HepG2 (cell line): Measurements from ENCODE around the gene BATF. TPM values are rescaled to one million over a fixed set of nuclear protein-coding genes. Genes with fewer than 3 reads are reported as not detected.

Experiments used
- ARNTL ChIP-seq: sonication (generic); formaldehyde crosslinking; IDR thresholded peaks from 2 replicates; pipeline ENCODE4 v1.4.0; 2020; ENCODE audit warnings: mild to moderate bottlenecking, missing genetic modification reagents
- ATM ChIP-seq: fragments of 450-650 bp; IDR thresholded peaks from 2 replicates; pipeline ENCODE4 v1.7.1; 2017; ENCODE audit warnings: mild to moderate bottlenecking, borderline replicate concordance
- ATRX ChIP-seq: sonication (generic); formaldehyde crosslinking; IDR thresholded peaks from 2 replicates; pipeline ENCODE4 v1.4.0; 2020; ENCODE audit warnings: missing genetic modification reagents, borderline replicate concordance
- HOXA3 ChIP-seq: sonication (generic); formaldehyde crosslinking; IDR thresholded peaks from 2 replicates; pipeline ENCODE4 v1.5.0; 2020; ENCODE audit warnings: missing genetic modification reagents
- ISX ChIP-seq: sonication (generic); formaldehyde crosslinking; conservative IDR thresholded peaks from 2 replicates; pipeline ENCODE4 v1.5.0; 2020; ENCODE audit warnings: missing genetic modification reagents
- KDM5A ChIP-seq: fragments of 200-600 bp; sonication (generic); IDR thresholded peaks from 2 replicates; pipeline ENCODE4 v1.7.0; 2018; ENCODE audit warnings: antibody characterized with exemption, mild to moderate bottlenecking, low read length, borderline replicate concordance
- KLF16 ChIP-seq, 2 experiments: sonication (generic) in 1 of 2; formaldehyde crosslinking in 1 of 2; IDR thresholded peaks; 2 replicates each; pipeline versions ENCODE4 v1.6.1 to v1.8.0; 2016 to 2023; ENCODE audit warnings: missing genetic modification reagents in 2 of 2, missing compliant biosample characterization in 1 of 2
- NR2F2 ChIP-seq: IDR thresholded peaks from 2 replicates; pipeline ENCODE4 v1.6.1; 2012; ENCODE audit warnings: low read depth, inconsistent platforms, borderline replicate concordance
- PCBP1 ChIP-seq: fragments of 200-400 bp; formaldehyde crosslinking; IDR thresholded peaks from 2 replicates; pipeline ENCODE4 v1.6.1; 2017; ENCODE audit warnings: mild to moderate bottlenecking, low read depth, low read length, borderline replicate concordance
- PTBP1 ChIP-seq: fragments of 200-400 bp; formaldehyde crosslinking; IDR thresholded peaks from 2 replicates; pipeline ENCODE4 v1.6.1; 2018; ENCODE audit warnings: low read length, low read depth; ENCODE audit not compliant: poor library complexity, severe bottlenecking
- RBFOX2 ChIP-seq: fragments of 200-400 bp; formaldehyde crosslinking; IDR thresholded peaks from 2 replicates; pipeline ENCODE4 v1.6.1; 2017; ENCODE audit warnings: low read depth, mild to moderate bottlenecking, low read length
- REPIN1 ChIP-seq: sonication (generic); formaldehyde crosslinking; IDR thresholded peaks from 2 replicates; pipeline ENCODE4 v1.8.0; 2022; ENCODE audit warnings: missing genetic modification reagents, low read depth, mild to moderate bottlenecking, borderline replicate concordance
- SALL1 ChIP-seq: sonication (generic); formaldehyde crosslinking; IDR thresholded peaks from 2 replicates; pipeline ENCODE4 v1.8.0; 2022; ENCODE audit warnings: mild to moderate bottlenecking, missing genetic modification reagents
- SETDB1 ChIP-seq: sonication (generic); formaldehyde crosslinking; IDR thresholded peaks from 2 replicates; pipeline ENCODE4 v1.5.1; 2020; ENCODE audit warnings: missing genetic modification reagents, mild to moderate bottlenecking, borderline replicate concordance
- SOX5 ChIP-seq: IDR thresholded peaks from 2 replicates; pipeline ENCODE4 v1.6.1; 2016; ENCODE audit warnings: borderline replicate concordance
- TGIF2 ChIP-seq: IDR thresholded peaks from 2 replicates; pipeline ENCODE4 v1.6.1; 2016; ENCODE audit warnings: control low read depth, missing compliant biosample characterization
- ZNF318 ChIP-seq: sonication (generic); formaldehyde crosslinking; IDR thresholded peaks from 2 replicates; pipeline ENCODE4 v1.4.0; 2020; ENCODE audit warnings: mild to moderate bottlenecking, missing genetic modification reagents
- ZNF331 ChIP-seq: sonication (generic); formaldehyde crosslinking; IDR thresholded peaks from 2 replicates; pipeline ENCODE4 v1.4.0; 2020; ENCODE audit warnings: missing genetic modification reagents
- polyA plus RNA-seq, 8 experiments: library from polyadenylated mRNA; depleted of rRNA in 3 of 8; stranded (reverse) in 7 of 8; unstranded in 1 of 8; fragments of >200 nt; fragmentation: Illumina TruSeq in 4 of 8; extraction: Trizol in 4 of 8; gene quantifications; 2 replicates each; pipeline versions ENCODE4 v1.2.1 to v1.2.3, GENCODE V29; 2011 to 2016; ENCODE audit warnings: low read depth in 4 of 8, missing spikeins in 1 of 8, mixed read lengths in 1 of 8; ENCODE audit not compliant: insufficient read depth in 1 of 8
- total RNA-seq, 5 experiments: library from RNA; depleted of rRNA; stranded (reverse); fragments of >200 nt; fragmentation: Illumina TruSeq; extraction: Trizol; gene quantifications; 2 replicates each; pipeline ENCODE4 v1.2.3, GENCODE V29; 2016; ENCODE audit warnings: low read depth in 1 of 5
- TF ChIP-seq, protein P1 (sequence below): sonication (generic); formaldehyde crosslinking; IDR thresholded peaks from 2 replicates; pipeline ENCODE4 v1.4.0; 2020; ENCODE audit warnings: low read depth, mild to moderate bottlenecking, missing genetic modification reagents
- TF ChIP-seq, protein P2 (sequence below): sonication (generic); formaldehyde crosslinking; IDR thresholded peaks from 2 replicates; pipeline ENCODE4 v1.4.0; 2020; ENCODE audit warnings: missing genetic modification reagents, borderline replicate concordance

BATF gene
- total and polyA plus RNA-seq, 2 of the 13 experiments (the other 11 are each of a cell fraction or from before 2014, with no cell fraction given): 0.22 to 0.37 TPM

- TF ChIP-seq ZNF318 (CRISPR knock-in tag): no peak
- TF ChIP-seq, protein P1, sequence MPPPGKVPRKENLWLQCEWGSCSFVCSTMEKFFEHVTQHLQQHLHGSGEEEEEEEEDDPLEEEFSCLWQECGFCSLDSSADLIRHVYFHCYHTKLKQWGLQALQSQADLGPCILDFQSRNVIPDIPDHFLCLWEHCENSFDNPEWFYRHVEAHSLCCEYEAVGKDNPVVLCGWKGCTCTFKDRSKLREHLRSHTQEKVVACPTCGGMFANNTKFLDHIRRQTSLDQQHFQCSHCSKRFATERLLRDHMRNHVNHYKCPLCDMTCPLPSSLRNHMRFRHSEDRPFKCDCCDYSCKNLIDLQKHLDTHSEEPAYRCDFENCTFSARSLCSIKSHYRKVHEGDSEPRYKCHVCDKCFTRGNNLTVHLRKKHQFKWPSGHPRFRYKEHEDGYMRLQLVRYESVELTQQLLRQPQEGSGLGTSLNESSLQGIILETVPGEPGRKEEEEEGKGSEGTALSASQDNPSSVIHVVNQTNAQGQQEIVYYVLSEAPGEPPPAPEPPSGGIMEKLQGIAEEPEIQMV (CRISPR knock-in tag): no peak
- no peak for TF ChIP-seq SETDB1 (CRISPR knock-in tag)
- peak; percentile 46; the same call in 1 of the 2 replicates for TF ChIP-seq TGIF2 (CRISPR knock-in tag)
- TF ChIP-seq ATRX (CRISPR knock-in tag): no peak
- TF ChIP-seq ISX (CRISPR knock-in tag): no peak
- TF ChIP-seq REPIN1 (CRISPR knock-in tag): 0 out of 2 replicates have a peak, but pooled peaks have one; percentile 33
- no peak for TF ChIP-seq HOXA3
- no peak for TF ChIP-seq RBFOX2
- TF ChIP-seq ATM: no peak
- peak; percentile 43; the same call in 1 of the 2 replicates for TF ChIP-seq SALL1 (CRISPR knock-in tag)
- TF ChIP-seq SOX5 (CRISPR knock-in tag): peak; percentile 70; the same call in 1 of the 2 replicates
- no peak for TF ChIP-seq KLF16 (CRISPR knock-in tag; IDR thresholded peaks at IDR 0.05)
- no peak for TF ChIP-seq PTBP1
- TF ChIP-seq, protein P2, sequence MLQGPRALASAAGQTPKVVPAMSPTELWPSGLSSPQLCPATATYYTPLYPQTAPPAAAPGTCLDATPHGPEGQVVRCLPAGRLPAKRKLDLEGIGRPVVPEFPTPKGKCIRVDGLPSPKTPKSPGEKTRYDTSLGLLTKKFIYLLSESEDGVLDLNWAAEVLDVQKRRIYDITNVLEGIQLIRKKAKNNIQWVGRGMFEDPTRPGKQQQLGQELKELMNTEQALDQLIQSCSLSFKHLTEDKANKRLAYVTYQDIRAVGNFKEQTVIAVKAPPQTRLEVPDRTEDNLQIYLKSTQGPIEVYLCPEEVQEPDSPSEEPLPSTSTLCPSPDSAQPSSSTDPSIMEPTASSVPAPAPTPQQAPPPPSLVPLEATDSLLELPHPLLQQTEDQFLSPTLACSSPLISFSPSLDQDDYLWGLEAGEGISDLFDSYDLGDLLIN (CRISPR knock-in tag): no peak
- TF ChIP-seq NR2F2: no peak
- TF ChIP-seq ZNF331 (CRISPR knock-in tag): no peak
- TF ChIP-seq PCBP1: no peak
- TF ChIP-seq KDM5A: no peak
- no peak for TF ChIP-seq ARNTL (CRISPR knock-in tag)
These were observed 45.8 kb upstream of the BATF start (continued) for GRCh38 chr14:75476274-75476995.
